Natural killer cell (primary cell): ENCODE data around the gene STRIP1. TPM values are rescaled to one million over a fixed set of nuclear protein-coding genes. Genes with fewer than 3 reads are reported as not detected.

Experiments used
- ATAC-seq, 3 donors: fragments of 150-1000 bp in 2 of 3; fragments of 200-7000 bp in 1 of 3; cut with Tn5 transposase; 1 replicate in 1 of 3; 2 replicates in 2 of 3; pipeline ENCODE4 v1.10.0; 2021; ENCODE audit warnings: mild to moderate bottlenecking in 2 of 3, moderate library complexity in 2 of 3
- DNase-seq, 2 donors: peaks; one replicate each; pipeline versions ENCODE4 v3.0.0 to v3.0.0-alpha.2; 2013 to 2021; ENCODE audit warnings: mixed read lengths in 1 of 2
- H3K27ac ChIP-seq: one replicate; pipeline ENCODE4 v1.5.1; 2013; ENCODE audit warnings: mild to moderate bottlenecking, low read length
- H3K27me3 ChIP-seq: one replicate; pipeline ENCODE4 v1.6.1; 2013; ENCODE audit warnings: low read length; ENCODE audit not compliant: control insufficient read depth, insufficient read depth
- H3K36me3 ChIP-seq: one replicate; pipeline ENCODE4 v1.6.1; 2013; ENCODE audit warnings: low read length; ENCODE audit not compliant: control insufficient read depth, insufficient read depth
- H3K4me1 ChIP-seq: one replicate; pipeline ENCODE4 v1.6.1; 2013; ENCODE audit warnings: low read length; ENCODE audit not compliant: control insufficient read depth, insufficient read depth
- H3K4me3 ChIP-seq: one replicate; pipeline ENCODE4 v1.5.1; 2013; ENCODE audit warnings: low read length
- H3K9me3 ChIP-seq: one replicate; pipeline ENCODE4 v1.6.1; 2013; ENCODE audit warnings: low read length; ENCODE audit not compliant: control insufficient read depth, insufficient read depth
- H3K27ac Mint-ChIP-seq, 2 donors: one replicate each; pipeline ENCODE4 v1.8.0; 2022; ENCODE audit warnings: mild to moderate bottlenecking in 2 of 2, mixed read lengths in 2 of 2, moderate library complexity in 1 of 2
- H3K27me3 Mint-ChIP-seq, 2 donors: one replicate each; pipeline ENCODE4 v1.8.0; 2022; ENCODE audit warnings: low read depth in 2 of 2, mixed read lengths in 2 of 2
- H3K36me3 Mint-ChIP-seq: one replicate; pipeline ENCODE4 v1.8.0; 2022; ENCODE audit warnings: mixed read lengths
- H3K4me1 Mint-ChIP-seq, 2 donors: one replicate each; pipeline ENCODE4 v1.8.0; 2022; ENCODE audit warnings: mixed read lengths in 2 of 2
- H3K4me3 Mint-ChIP-seq: one replicate; pipeline ENCODE4 v1.8.0; 2022; ENCODE audit warnings: mild to moderate bottlenecking, moderate library complexity, mixed read lengths
- H3K9me3 Mint-ChIP-seq, 2 donors: one replicate each; pipeline ENCODE4 v1.8.0; 2022; ENCODE audit warnings: mixed read lengths in 2 of 2
- CTCF ChIP-seq: fragments of 200-600 bp; IDR thresholded peaks from one replicate; pipeline ENCODE4 v1.8.0; 2022; ENCODE audit warnings: antibody characterized with exemption
- WGBS: methylation state at CpG from one replicate; pipeline ENCODE4 v1.1.7; 2013; ENCODE audit warnings: missing lambda C conversion rate; ENCODE audit not compliant: insufficient coverage; 5-methylcytosine and 5-hydroxymethylcytosine counted together
- intact Hi-C: fragments of 100-400 bp; cut with micrococcal nuclease; formaldehyde crosslinking; loops from one replicate; pipeline ENCODE4 v1.14.2; 2022
- total RNA-seq, 4 donors: library from RNA; stranded (reverse); fragments of 120-200 nt in 1 of 4; gene quantifications; one replicate each; pipeline versions ENCODE4 v1.2.3 to v1.2.4, GENCODE V29; 2013 to 2022

STRIP1 gene
- total RNA-seq, 3 donors from 2014 or later (not counting 1 experiment from before 2014, with no cell fraction given): 92.4 to 139 (median 130) TPM

GRCh38 chr1:110083061-110083865, 48.8 kb downstream of the STRIP1 start:
- Histone ChIP-seq H3K36me3 (no peaks in the 10 kb centered on the region), H3K4me1 (peaks cover 16% of the 10 kb centered on the region), H3K27me3 (peaks cover 21% of the 10 kb centered on the region), H3K4me3 (peak overlapping the region; percentile 39), H3K27ac (no peak overlapping the region), H3K9me3 (no peaks in the 10 kb centered on the region)
- Mint-ChIP-seq H3K9me3 (no peaks in the 10 kb centered on the region), H3K4me1 (peaks cover 15 to 19% of the 10 kb centered on the region in 2 donors), H3K27ac (no peak overlapping the region), H3K36me3 (no peaks in the 10 kb centered on the region), H3K4me3 (peak overlapping the region; percentile 91), H3K27me3 (peaks cover 49 to 79% of the 10 kb centered on the region in 2 donors)
- WGBS: 7% methylated on average over 14 of the region's 15 CpGs
- intact Hi-C loops: loop anchor here (10.0 kb wide), 1 partner anchor 382 kb away; no protein-coding TSS in a partner anchor
- DNase-seq (peak in 1 of 2 donors; percentile 27), ATAC-seq (no peak)
- TF ChIP-seq CTCF: no peak

GRCh38 chr1:110083866-110084226, 49.4 kb downstream of the STRIP1 start:
- Mint-ChIP-seq H3K9me3 (no peaks in the 10 kb centered on the region), H3K36me3 (no peaks in the 10 kb centered on the region), H3K4me3 (peak overlapping the region; percentile 91), H3K27me3 (peaks cover 44 to 75% of the 10 kb centered on the region in 2 donors), H3K27ac (no peak overlapping the region), H3K4me1 (peaks cover 15 to 19% of the 10 kb centered on the region in 2 donors)
- intact Hi-C loops: loop anchor here (10.0 kb wide), 1 partner anchor 381 kb away; no protein-coding TSS in a partner anchor
- H3K27me3 ChIP-seq: peaks cover 21% of the 10 kb centered on the region
- peak in 1 of 3 donors; percentile 22 for ATAC-seq
- H3K36me3 ChIP-seq: no peaks in the 10 kb centered on the region
- H3K4me1 ChIP-seq: peaks cover 16% of the 10 kb centered on the region
- no peaks in the 10 kb centered on the region for H3K9me3 ChIP-seq
- TF ChIP-seq CTCF: no peak
- H3K27ac ChIP-seq: no peak overlapping the region
- WGBS: under 1% methylated on average over 37 of the region's 37 CpGs
- peak overlapping the region; percentile 39 for H3K4me3 ChIP-seq
- DNase-seq: no peak

- no peak for TF ChIP-seq CTCF
- H3K4me3 ChIP-seq: peak overlapping the region; percentile 39
- under 1% methylated on average over 71 of the region's 72 CpGs for WGBS
- peaks cover 21% of the 10 kb centered on the region for H3K27me3 ChIP-seq
- H3K36me3 ChIP-seq: no peaks in the 10 kb centered on the region
- H3K36me3 Mint-ChIP-seq: no peaks in the 10 kb centered on the region
- peak in 1 of 2 donors; percentile 54 for DNase-seq
- peaks cover 16% of the 10 kb centered on the region for H3K4me1 ChIP-seq
- H3K4me1 Mint-ChIP-seq: peaks cover 15 to 19% of the 10 kb centered on the region in 2 donors
- no peaks in the 10 kb centered on the region for H3K9me3 Mint-ChIP-seq
- no peak overlapping the region for H3K27ac Mint-ChIP-seq
- H3K27ac ChIP-seq: no peak overlapping the region
- H3K27me3 Mint-ChIP-seq: peaks cover 40 to 69% of the 10 kb centered on the region in 2 donors
- H3K9me3 ChIP-seq: no peaks in the 10 kb centered on the region
- intact Hi-C loops: loop anchor here (10.0 kb wide), 1 partner anchor 380 kb away; no protein-coding TSS in a partner anchor
- peak overlapping the region; percentile 91 for H3K4me3 Mint-ChIP-seq
- ATAC-seq: peak; percentile 44 to 59 (median 55)
These were observed 50.0 kb downstream of the STRIP1 start for GRCh38 chr1:110084227-110085078.
